Activated CD8-positive, alpha-beta T cell treated with anti-CD3 and anti-CD28 coated beads for 36 hours (primary cell): ENCODE measurements around the gene FCGR3A. TPM values are rescaled to one million over a fixed set of nuclear protein-coding genes. Genes with fewer than 3 reads are reported as not detected.
A peak's percentile ranks its signal among the peaks of the same experiment; 100 is the strongest.
"Not testable (repeated sequence)": the region's sequence is repeated elsewhere in the genome, so short reads cannot be mapped to it uniquely, and the experiment has no call there.

Experiments used
- ATAC-seq: fragments of 200-7000 bp; cut with Tn5 transposase; one replicate; pipeline ENCODE4 v1.10.0; 2021; ENCODE audit warnings: mild to moderate bottlenecking, moderate library complexity
- CTCF ChIA-PET: fragments of 350-600 bp; sonication (Branson Sonifier 250); formaldehyde crosslinking; loops from one replicate; lab custom pipeline; 2021; ENCODE audit warnings: antibody characterized with exemption; lab: Charles Lee
- POLR2A ChIA-PET: fragments of 350-600 bp; sonication (Branson Sonifier 250); formaldehyde crosslinking; loops from one replicate; lab custom pipeline; 2021; ENCODE audit warnings: antibody characterized with exemption; lab: Charles Lee
- DNase-seq: peaks from one replicate; pipeline ENCODE4 v3.0.0-alpha.2; 2020
- H3K27ac Mint-ChIP-seq: one replicate; pipeline ENCODE4 v1.8.0; 2021; ENCODE audit warnings: mild to moderate bottlenecking, mixed read lengths
- H3K27me3 Mint-ChIP-seq: one replicate; pipeline ENCODE4 v1.8.0; 2021; ENCODE audit warnings: mixed read lengths
- H3K36me3 Mint-ChIP-seq: one replicate; pipeline ENCODE4 v1.8.0; 2021; ENCODE audit warnings: low read depth, mixed read lengths
- H3K4me1 Mint-ChIP-seq: one replicate; pipeline ENCODE4 v1.8.0; 2021; ENCODE audit warnings: low read depth, mixed read lengths
- H3K4me3 Mint-ChIP-seq: one replicate; pipeline ENCODE4 v1.8.0; 2021; ENCODE audit warnings: mild to moderate bottlenecking, moderate library complexity, mixed read lengths
- H3K9me3 Mint-ChIP-seq: one replicate; pipeline ENCODE4 v1.8.0; 2021; ENCODE audit warnings: mixed read lengths
- intact Hi-C: fragments of 100-400 bp; cut with micrococcal nuclease; formaldehyde crosslinking; loops from one replicate; pipeline ENCODE4 v1.10.0; 2022
- total RNA-seq, 2 experiments: library from RNA; stranded (reverse); gene quantifications; one replicate each; pipeline ENCODE4 v1.2.3, GENCODE V29; 2021
- TF ChIP-seq, protein P1 (sequence below): fragments of 200-600 bp; IDR thresholded peaks from one replicate; pipeline ENCODE4 v1.8.0; 2022; ENCODE audit warnings: antibody characterized with exemption, mild to moderate bottlenecking

FCGR3A gene
- total RNA-seq, 2 experiments from 2014 or later = 0.27 to 0.36 TPM

GRCh38 chr1:161539731-161540569 is 9.7 kb downstream of the FCGR3A start:
- H3K36me3 Mint-ChIP-seq, H3K27me3 Mint-ChIP-seq, H3K9me3 Mint-ChIP-seq: not testable (repeated sequence)
- H3K4me1 Mint-ChIP-seq = peaks cover 51% of the 10 kb centered on the region
- intact Hi-C loops = loop anchor here (10.0 kb wide), 1 partner anchor 205 kb away; the partner anchor contains the start of gene DUSP12
- DNase-seq (peak; percentile 92), ATAC-seq (peak; percentile 76)
- CTCF ChIA-PET = interaction anchor here (1.0 to 1.5 kb wide), 4 partner anchors 9 to 201 kb away, joined by 3 to 5 read pairs (median 3); no protein-coding TSS in a partner anchor
- H3K4me3 Mint-ChIP-seq = peak overlapping the region; percentile 83
- POLR2A ChIA-PET = interaction anchor here (1.2 kb wide), 1 partner anchor 9 kb away, joined by 4 read pairs; no protein-coding TSS in a partner anchor
- H3K27ac Mint-ChIP-seq = peak overlapping the region; percentile 89

GRCh38 chr1:161538925-161539479 is 10.6 kb downstream of the FCGR3A start:
- not testable (repeated sequence) for DNase-seq, ATAC-seq, H3K27me3 Mint-ChIP-seq, H3K27ac Mint-ChIP-seq, H3K9me3 Mint-ChIP-seq, H3K36me3 Mint-ChIP-seq
- Mint-ChIP-seq H3K4me1 (peaks cover 47% of the 10 kb centered on the region), H3K4me3 (peak overlapping the region; percentile 83)
- POLR2A ChIA-PET = interaction anchor here (1.2 kb wide), 1 partner anchor 8 kb away, joined by 4 read pairs; no protein-coding TSS in a partner anchor
- intact Hi-C loops = loop anchor here (10.0 kb wide), 1 partner anchor 206 kb away; the partner anchor contains the start of gene DUSP12
- CTCF ChIA-PET = interaction anchor here (1.1 to 1.5 kb wide), 3 partner anchors 8 to 202 kb away, joined by 3 to 5 read pairs (median 3); no protein-coding TSS in a partner anchor

GRCh38 chr1:161537068-161537669 is 12.4 kb downstream of the FCGR3A start:
- H3K4me3 Mint-ChIP-seq, DNase-seq, H3K27me3 Mint-ChIP-seq, ATAC-seq, CTCF ChIA-PET, H3K9me3 Mint-ChIP-seq, POLR2A ChIA-PET, H3K27ac Mint-ChIP-seq, H3K36me3 Mint-ChIP-seq: not testable (repeated sequence)
- peaks cover 35% of the 10 kb centered on the region for H3K4me1 Mint-ChIP-seq
- intact Hi-C loops = loop anchor here (10.0 kb wide), 1 partner anchor 208 kb away; the partner anchor contains the start of gene DUSP12

- ATAC-seq, DNase-seq, H3K4me3 Mint-ChIP-seq, H3K9me3 Mint-ChIP-seq, H3K36me3 Mint-ChIP-seq, H3K27me3 Mint-ChIP-seq, H3K27ac Mint-ChIP-seq: not testable (repeated sequence)
- CTCF ChIA-PET = interaction anchor here (1.3 to 1.8 kb wide), 3 partner anchors 9 to 209 kb away, joined by 5 to 6 read pairs (median 6); no protein-coding TSS in a partner anchor
- intact Hi-C loops = loop anchor here (5.0 to 10.0 kb wide), 2 partner anchors 79 to 212 kb away; partner anchors contain the start of gene DUSP12
- H3K4me1 Mint-ChIP-seq = peaks cover 18% of the 10 kb centered on the region
- POLR2A ChIA-PET = interaction anchor here (1.0 to 1.8 kb wide), 2 partner anchors 133 to 217 kb away, joined by 3 to 4 read pairs; partner anchors contain the start of gene DUSP12
Measured at GRCh38 chr1:161532644-161533567, 16.7 kb downstream of the FCGR3A start.

DNA sequence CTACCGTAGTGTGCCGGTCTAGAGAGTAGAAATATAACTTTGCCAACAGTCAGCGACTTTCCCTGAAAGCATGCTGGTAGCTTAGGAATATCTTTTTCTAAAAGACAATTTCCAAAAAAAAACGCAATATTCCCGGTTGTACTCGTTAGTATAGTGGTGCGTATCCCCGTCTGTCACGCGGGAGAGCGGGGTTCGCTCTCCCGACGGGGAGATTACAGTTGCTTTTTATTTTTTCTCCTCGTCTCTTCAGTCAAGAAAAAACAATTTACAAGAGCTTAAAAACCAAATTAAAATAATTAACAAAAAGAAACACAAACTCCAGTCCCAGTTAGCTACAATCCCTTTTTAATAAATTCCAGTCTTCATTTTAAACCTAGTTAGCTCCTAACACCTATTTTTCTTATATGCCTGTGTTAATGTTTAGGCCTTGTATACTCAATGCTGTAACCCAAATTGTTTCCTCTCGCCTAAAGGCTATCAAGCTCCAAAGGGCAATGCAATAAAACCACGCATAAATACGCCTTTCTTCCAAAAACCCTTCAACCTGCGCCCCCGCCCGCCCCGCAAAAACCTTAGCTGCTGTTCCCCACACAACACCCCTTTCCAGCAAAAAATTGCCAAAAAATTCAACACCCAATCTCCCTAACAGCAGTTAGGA is 17.5 kb downstream of the FCGR3A start:
- Mint-ChIP-seq H3K36me3 (peaks cover 2% of the 10 kb centered on the region), H3K27me3 (peaks cover 3% of the 10 kb centered on the region), H3K4me1 (peaks cover 13% of the 10 kb centered on the region), H3K9me3 (no peaks in the 10 kb centered on the region), H3K4me3 (no peak overlapping the region), H3K27ac (no peak overlapping the region)
- POLR2A ChIA-PET = interaction anchor here (1.0 to 1.8 kb wide), 2 partner anchors 132 to 218 kb away, joined by 3 to 4 read pairs; partner anchors contain the start of gene DUSP12
- ATAC-seq = no peak
- TF ChIP-seq, protein P1, sequence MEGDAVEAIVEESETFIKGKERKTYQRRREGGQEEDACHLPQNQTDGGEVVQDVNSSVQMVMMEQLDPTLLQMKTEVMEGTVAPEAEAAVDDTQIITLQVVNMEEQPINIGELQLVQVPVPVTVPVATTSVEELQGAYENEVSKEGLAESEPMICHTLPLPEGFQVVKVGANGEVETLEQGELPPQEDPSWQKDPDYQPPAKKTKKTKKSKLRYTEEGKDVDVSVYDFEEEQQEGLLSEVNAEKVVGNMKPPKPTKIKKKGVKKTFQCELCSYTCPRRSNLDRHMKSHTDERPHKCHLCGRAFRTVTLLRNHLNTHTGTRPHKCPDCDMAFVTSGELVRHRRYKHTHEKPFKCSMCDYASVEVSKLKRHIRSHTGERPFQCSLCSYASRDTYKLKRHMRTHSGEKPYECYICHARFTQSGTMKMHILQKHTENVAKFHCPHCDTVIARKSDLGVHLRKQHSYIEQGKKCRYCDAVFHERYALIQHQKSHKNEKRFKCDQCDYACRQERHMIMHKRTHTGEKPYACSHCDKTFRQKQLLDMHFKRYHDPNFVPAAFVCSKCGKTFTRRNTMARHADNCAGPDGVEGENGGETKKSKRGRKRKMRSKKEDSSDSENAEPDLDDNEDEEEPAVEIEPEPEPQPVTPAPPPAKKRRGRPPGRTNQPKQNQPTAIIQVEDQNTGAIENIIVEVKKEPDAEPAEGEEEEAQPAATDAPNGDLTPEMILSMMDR = no peak
- CTCF ChIA-PET = interaction anchor here (0.7 to 1.8 kb wide), 7 partner anchors 8 to 210 kb away, joined by 3 to 6 read pairs (median 4); no protein-coding TSS in a partner anchor
- no peak for DNase-seq
- intact Hi-C loops = loop anchor here (5.0 to 10.0 kb wide), 2 partner anchors 80 to 213 kb away; partner anchors contain the start of gene DUSP12

GRCh38 chr1:161530671-161531641 is 18.7 kb downstream of the FCGR3A start:
- ChIA-PET POLR2A (interaction anchor here (1.2 kb wide), 1 partner anchor 9 kb away, joined by 4 read pairs; no protein-coding TSS in a partner anchor), CTCF (interaction anchor here (0.9 to 1.4 kb wide), 6 partner anchors 7 to 211 kb away, joined by 3 to 6 read pairs (median 4); no protein-coding TSS in a partner anchor)
- Mint-ChIP-seq H3K4me1 (peaks cover 13% of the 10 kb centered on the region), H3K4me3 (peak overlapping the region; percentile 88), H3K27ac (peak overlapping the region; percentile 92)
- DNase-seq (peak; percentile 97), ATAC-seq (peak; percentile 85)
- not testable (repeated sequence) for H3K36me3 Mint-ChIP-seq, H3K9me3 Mint-ChIP-seq, H3K27me3 Mint-ChIP-seq
- intact Hi-C loops = loop anchor here (5.0 to 10.0 kb wide), 2 partner anchors 81 to 214 kb away; partner anchors contain the start of gene DUSP12

- peak overlapping the region; percentile 88 for H3K4me3 Mint-ChIP-seq
- ATAC-seq = peak; percentile 45
- H3K27ac Mint-ChIP-seq = peak overlapping the region; percentile 92
- not testable (repeated sequence) for H3K27me3 Mint-ChIP-seq, H3K9me3 Mint-ChIP-seq, H3K36me3 Mint-ChIP-seq
- peaks cover 13% of the 10 kb centered on the region for H3K4me1 Mint-ChIP-seq
- intact Hi-C loops = loop anchor here (5.0 to 10.0 kb wide), 2 partner anchors 82 to 215 kb away; partner anchors contain the start of gene DUSP12
- ChIA-PET POLR2A (interaction anchor here (1.2 kb wide), 1 partner anchor 10 kb away, joined by 4 read pairs; no protein-coding TSS in a partner anchor), CTCF (interaction anchor here (1.1 kb wide), 1 partner anchor 9 kb away, joined by 3 read pairs; no protein-coding TSS in a partner anchor)
- peak; percentile 78 for DNase-seq
Measured at GRCh38 chr1:161530158-161530557, 19.5 kb downstream of the FCGR3A start.
